Ishikawa (cell line): ENCODE data around the gene HAVCR1.

Experiments used
- CEBPB ChIP-seq: IDR thresholded peaks from 2 replicates; pipeline ENCODE4 v1.6.1; 2012
- EGR1 ChIP-seq: IDR thresholded peaks from 2 replicates; pipeline ENCODE4 v1.6.1; 2012
- RAD21 ChIP-seq: IDR thresholded peaks from 2 replicates; pipeline ENCODE4 v1.6.1; 2012; ENCODE audit warnings: low read depth
- TEAD4 ChIP-seq: IDR thresholded peaks from 2 replicates; pipeline ENCODE4 v1.6.1; 2012
- YY1 ChIP-seq: IDR thresholded peaks from 2 replicates; pipeline ENCODE4 v1.6.1; 2012; ENCODE audit warnings: low read depth

DNA sequence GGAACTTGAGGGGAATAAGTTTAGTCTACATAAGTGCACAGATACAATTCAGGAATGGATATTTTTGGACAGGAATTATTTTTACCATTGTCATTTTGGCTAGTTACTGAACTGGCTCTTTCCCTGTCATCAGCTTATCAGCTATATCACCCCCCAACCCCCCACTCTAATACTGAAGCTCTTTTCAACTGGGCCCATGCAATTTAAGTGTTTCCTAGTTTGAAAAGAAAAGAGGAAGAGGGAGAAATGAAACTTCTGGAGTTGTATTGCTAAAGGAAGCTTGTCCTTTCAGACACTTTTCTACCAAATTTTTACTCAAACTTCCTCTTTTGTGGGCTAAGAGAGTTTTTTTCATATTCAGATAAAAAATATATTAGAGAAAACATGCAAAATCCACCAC is 77.4 kb downstream of the HAVCR1 start:
- TF ChIP-seq YY1, result no peak
- no peak for TF ChIP-seq RAD21
- TF ChIP-seq EGR1, result no peak
- TF ChIP-seq TEAD4, result no peak
- TF ChIP-seq CEBPB, result no peak
